Activated T-cell treated with anti-CD3 and anti-CD28 coated beads, Interleukin-2, amount 50 U/mL, for 48 hours (primary cell): Measurements from ENCODE around the gene MED22.

Experiments used
- DNase-seq, 2 experiments: peaks; one replicate each; pipeline ENCODE4 v3.0.0-alpha.2; 2020

Gene MED22

GRCh38 chr9:133375724-133376654 is 28.1 kb upstream of the MED22 start, which contains the start of the genes STKLD1 and SURF4:
Gene STKLD1 (plus strand): TSS chr9:133376366. CDS start chr9:133376474, 108 bp downstream.
Gene SURF4 (minus strand): TSS chr9:133376060. CDS start chr9:133375969, 91 bp downstream.
- DNase-seq: peak; percentile 98 to 99

- peak; percentile 62 to 63 for DNase-seq
These were observed 27.3 kb upstream of the MED22 start for GRCh38 chr9:133375116-133375723.

- DNase-seq: peak in 1 of 2 experiments; percentile 59
These were observed 26.7 kb upstream of the MED22 start for GRCh38 chr9:133374612-133375115.

GRCh38 chr9:133372144-133372543 is 24.2 kb upstream of the MED22 start:
- DNase-seq: no peak

GRCh38 chr9:133371261-133371711 is 23.4 kb upstream of the MED22 start:
- peak; percentile 85 to 88 for DNase-seq

GRCh38 chr9:133370685-133371084 is 22.8 kb upstream of the MED22 start:
- peak; percentile 57 to 58 for DNase-seq

- peak; percentile 58 to 64 for DNase-seq
These were observed 22.0 kb upstream of the MED22 start for GRCh38 chr9:133369933-133370332.

GRCh38 chr9:133369422-133369821 is 21.5 kb upstream of the MED22 start:
- no peak for DNase-seq

GRCh38 chr9:133368249-133368881 is 20.4 kb upstream of the MED22 start:
- no peak for DNase-seq

GRCh38 chr9:133367778-133368177 is 19.8 kb upstream of the MED22 start:
- DNase-seq: no peak

- no peak for DNase-seq
These were observed 19.3 kb upstream of the MED22 start for GRCh38 chr9:133367221-133367620.

GRCh38 chr9:133366435-133366834 is 18.5 kb upstream of the MED22 start:
- DNase-seq: no peak

GRCh38 chr9:133362359-133363044 is 14.6 kb upstream of the MED22 start:
- DNase-seq: no peak

GRCh38 chr9:133361507-133362092 is 13.7 kb upstream of the MED22 start:
- DNase-seq: no peak

GRCh38 chr9:133360400-133361393 is 12.8 kb upstream of the MED22 start:
- peak; percentile 44 to 48 for DNase-seq

GRCh38 chr9:133359399-133360175 is 11.7 kb upstream of the MED22 start:
- DNase-seq: peak; percentile 53 to 64

GRCh38 chr9:133357656-133358055 is 9.7 kb upstream of the MED22 start:
- no peak for DNase-seq

- peak; percentile 91 to 94 for DNase-seq
These were observed 8.6 kb upstream of the MED22 start, which contains the start of the genes SURF1 and SURF2 for GRCh38 chr9:133356391-133357091. Gene SURF1 (minus strand): TSS chr9:133356487. CDS start chr9:133356453, 34 bp downstream. Gene SURF2 (plus strand): TSS chr9:133356550. CDS start chr9:133356593, 43 bp downstream.

GRCh38 chr9:133355881-133356357 is 8.0 kb upstream of the MED22 start:
- peak; percentile 43 to 45 for DNase-seq
